Measurements from ENCODE around the gene MAGI2. TPM values are rescaled to one million over a fixed set of nuclear protein-coding genes. Genes with fewer than 3 reads are reported as not detected.

Gene MAGI2
- total RNA-seq, 1 donor from 2014 or later = 5.8 TPM

GRCh38 chr7:78571292-78571691 lies 882.2 kb downstream of the MAGI2 start:
- no peak overlapping the region for H3K4me3 Mint-ChIP-seq (ENCODE audit: unreplicated experiment)

GRCh38 chr7:78568690-78569089 lies 884.8 kb downstream of the MAGI2 start:
- no peak for DNase-seq (ENCODE audit: low spot score)
- H3K27me3 Mint-ChIP-seq (ENCODE audit: low read depth) = no peaks in the 10 kb centered on the region
- H3K27ac Mint-ChIP-seq (ENCODE audit: unreplicated experiment) = no peak overlapping the region
- no peaks in the 10 kb centered on the region for H3K4me1 Mint-ChIP-seq (ENCODE audit: low read depth)
- H3K9me3 Mint-ChIP-seq (ENCODE audit: low read depth) = no peaks in the 10 kb centered on the region
- H3K4me3 Mint-ChIP-seq (ENCODE audit: unreplicated experiment) = no peak overlapping the region
- TF ChIP-seq CTCF (IDR thresholded peaks at IDR 0.05) = no peak
- no peaks in the 10 kb centered on the region for H3K36me3 Mint-ChIP-seq (ENCODE audit: low read depth)

More at GRCh38 chr7:78571292-78571691, 882.2 kb downstream of the MAGI2 start:
- H3K9me3 Mint-ChIP-seq (ENCODE audit: low read depth) = no peaks in the 10 kb centered on the region
- no peaks in the 10 kb centered on the region for H3K4me1 Mint-ChIP-seq (ENCODE audit: low read depth)
- H3K36me3 Mint-ChIP-seq (ENCODE audit: low read depth) = no peaks in the 10 kb centered on the region
- no peaks in the 10 kb centered on the region for H3K27me3 Mint-ChIP-seq (ENCODE audit: low read depth)
- no peak for DNase-seq (ENCODE audit: low spot score)
- TF ChIP-seq CTCF (IDR thresholded peaks at IDR 0.05) = no peak
- H3K27ac Mint-ChIP-seq (ENCODE audit: unreplicated experiment) = no peak overlapping the region

- Mint-ChIP-seq H3K27me3 (ENCODE audit: low read depth) (no peaks in the 10 kb centered on the region), H3K4me3 (ENCODE audit: unreplicated experiment) (no peak overlapping the region), H3K4me1 (ENCODE audit: low read depth) (no peaks in the 10 kb centered on the region), H3K36me3 (ENCODE audit: low read depth) (no peaks in the 10 kb centered on the region), H3K27ac (ENCODE audit: unreplicated experiment) (no peak overlapping the region), H3K9me3 (ENCODE audit: low read depth) (no peaks in the 10 kb centered on the region)
- no peak for TF ChIP-seq CTCF (IDR thresholded peaks at IDR 0.05)
- no peak for DNase-seq (ENCODE audit: low spot score)
These were observed 885.6 kb downstream of the MAGI2 start for GRCh38 chr7:78567836-78568235.

- DNase-seq (ENCODE audit: low spot score) = no peak
- H3K9me3 Mint-ChIP-seq (ENCODE audit: low read depth) = no peaks in the 10 kb centered on the region
- no peak for TF ChIP-seq CTCF (IDR thresholded peaks at IDR 0.05)
- H3K4me1 Mint-ChIP-seq (ENCODE audit: low read depth) = peaks cover 10% of the 10 kb centered on the region
- no peaks in the 10 kb centered on the region for H3K36me3 Mint-ChIP-seq (ENCODE audit: low read depth)
- no peak overlapping the region for H3K27ac Mint-ChIP-seq (ENCODE audit: unreplicated experiment)
- no peak overlapping the region for H3K4me3 Mint-ChIP-seq (ENCODE audit: unreplicated experiment)
- H3K27me3 Mint-ChIP-seq (ENCODE audit: low read depth) = no peaks in the 10 kb centered on the region
These were observed 887.7 kb downstream of the MAGI2 start for GRCh38 chr7:78565784-78566183.

GRCh38 chr7:78563191-78563590 lies 890.3 kb downstream of the MAGI2 start:
- peaks cover 10% of the 10 kb centered on the region for H3K4me1 Mint-ChIP-seq (ENCODE audit: low read depth)
- DNase-seq (ENCODE audit: low spot score) = no peak
- TF ChIP-seq CTCF (IDR thresholded peaks at IDR 0.05) = no peak
- no peak overlapping the region for H3K4me3 Mint-ChIP-seq (ENCODE audit: unreplicated experiment)
- no peak overlapping the region for H3K27ac Mint-ChIP-seq (ENCODE audit: unreplicated experiment)
- H3K9me3 Mint-ChIP-seq (ENCODE audit: low read depth) = no peaks in the 10 kb centered on the region
- H3K36me3 Mint-ChIP-seq (ENCODE audit: low read depth) = peaks cover 2% of the 10 kb centered on the region
- H3K27me3 Mint-ChIP-seq (ENCODE audit: low read depth) = no peaks in the 10 kb centered on the region

All from chondrocyte (in vitro differentiated cells).